Keratinocyte (primary cell): ENCODE results near the gene SHCBP1L.

ENCODE experiments used
- CTCF ChIP-seq, 3 experiments: IDR thresholded peaks in 1 of 3; conservative IDR thresholded peaks in 1 of 3; optimal IDR thresholded peaks in 1 of 3; 2 replicates in 2 of 3; 3 replicates in 1 of 3; pipeline versions ENCODE3 to v1.5.1; 2011; ENCODE audit warnings: low read length in 3 of 3, mild to moderate bottlenecking in 3 of 3, moderate library complexity in 2 of 3, control low read depth in 1 of 3, inconsistent platforms in 1 of 3; ENCODE audit not compliant: insufficient read depth in 2 of 3; ENCODE audit errors: extremely low read depth in 1 of 3
- EZH2 ChIP-seq: IDR thresholded peaks from one replicate; pipeline ENCODE4 v1.6.1; 2012; ENCODE audit warnings: inconsistent platforms, mild to moderate bottlenecking, low read length, moderate library complexity

GRCh38 chr1:182867861-182868260 is 85.1 kb downstream of the SHCBP1L start:
- TF ChIP-seq CTCF (optimal IDR thresholded peaks at IDR 0.05 in 1 of 3, IDR thresholded peaks at IDR 0.05 in 1 of 3, conservative IDR thresholded peaks at IDR 0.05 in 1 of 3; ENCODE audit: extremely low read depth in 1 of 3, insufficient read depth in 2 of 3, low read length in 3 of 3) (no peak), EZH2 (no peak)
